Tibial nerve (tissue), 4 donors: ENCODE measurements around the gene TCP11L2. TPM values are rescaled to one million over a fixed set of nuclear protein-coding genes. Genes with fewer than 3 reads are reported as not detected.
A peak's percentile ranks its signal among the peaks of the same experiment; 100 is the strongest.

Source experiments
- DNase-seq, 2 donors: peaks; one replicate each; pipeline ENCODE4 v3.0.0-alpha.2; 2019; ENCODE audit warnings: low spot score in 2 of 2
- H3K27ac ChIP-seq, 4 donors: fragments of 200-600 bp; sonication (generic) in 3 of 4; one replicate each; pipeline ENCODE4 v1.5.1; 2017 to 2019; ENCODE audit warnings: mild to moderate bottlenecking in 1 of 4
- H3K27me3 ChIP-seq, 2 donors: fragments of 200-600 bp; sonication (generic) in 1 of 2; one replicate each; pipeline versions ENCODE4 v1.5.1 to v1.6.0; 2017 to 2019
- H3K36me3 ChIP-seq, 3 donors: fragments of 200-600 bp; sonication (generic); one replicate each; pipeline ENCODE4 v1.5.1; 2018 to 2019
- H3K4me1 ChIP-seq, 4 donors: fragments of 200-600 bp; sonication (generic) in 3 of 4; one replicate each; pipeline ENCODE4 v1.5.1; 2017 to 2019
- H3K4me3 ChIP-seq, 4 donors: fragments of 200-600 bp; sonication (generic) in 3 of 4; one replicate each; pipeline ENCODE4 v1.5.1; 2017 to 2019; ENCODE audit warnings: mild to moderate bottlenecking in 1 of 4, moderate library complexity in 1 of 4
- H3K9me3 ChIP-seq, 4 donors: fragments of 200-600 bp; sonication (generic) in 3 of 4; one replicate each; pipeline ENCODE4 v1.5.1; 2017 to 2019
- EP300 ChIP-seq, 2 donors: sonication (generic); formaldehyde crosslinking; IDR thresholded peaks; one replicate each; pipeline ENCODE4 v1.6.1; 2017; ENCODE audit warnings: antibody characterized with exemption in 2 of 2, mild to moderate bottlenecking in 1 of 2
- POLR2A ChIP-seq, 2 donors: fragments of 450-650 bp; IDR thresholded peaks; one replicate each; pipeline ENCODE4 v1.6.1; 2017; ENCODE audit warnings: antibody characterized with exemption in 2 of 2, mild to moderate bottlenecking in 2 of 2, moderate library complexity in 2 of 2
- WGBS, 2 donors: methylation state at CpG; one replicate each; pipeline ENCODE4 v1.1.5; 2018; 5-methylcytosine and 5-hydroxymethylcytosine counted together
- total RNA-seq, 4 donors: library from RNA; depleted of rRNA; stranded (reverse); fragments of >200 nt; gene quantifications; one replicate each; pipeline ENCODE4 v1.1.0, GENCODE V29; 2016
- TF ChIP-seq, protein P1 (sequence below), 5 experiments: fragments of 200-600 bp in 3 of 5; fragments of 450-650 bp in 2 of 5; sonication (generic) in 3 of 5; IDR thresholded peaks; one replicate each; pipeline ENCODE4 v1.5.1; 2016 to 2019; ENCODE audit warnings: antibody characterized with exemption in 5 of 5, mild to moderate bottlenecking in 3 of 5, moderate library complexity in 2 of 5

TCP11L2 gene
- total RNA-seq, 4 donors from 2014 or later: 21.6 to 34.9 (median 29.8) TPM

DNA sequence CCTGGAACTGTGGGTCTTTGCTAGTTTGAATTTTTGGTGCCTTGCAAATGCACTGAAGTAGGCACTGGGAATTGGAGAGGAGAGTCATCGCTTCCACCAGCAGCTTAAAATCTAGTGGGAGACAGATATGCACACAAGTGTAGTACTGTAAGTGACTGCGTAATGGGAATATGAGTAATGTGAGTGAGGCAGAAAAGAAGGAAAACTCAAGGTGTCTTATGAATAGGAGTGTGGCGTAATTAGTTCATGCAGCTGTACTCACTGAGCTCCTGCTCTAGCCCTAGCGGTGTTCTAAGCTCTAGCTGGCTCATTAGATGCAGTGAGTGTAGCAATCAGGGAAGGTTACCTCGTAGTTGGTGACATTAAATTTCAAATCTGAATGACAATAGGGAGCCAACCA is 2.8 kb downstream of the TCP11L2 start:
- no peak for TF ChIP-seq POLR2A (IDR thresholded peaks at IDR 0.05)
- TF ChIP-seq EP300 (IDR thresholded peaks at IDR 0.05): no peak
- TF ChIP-seq, protein P1, sequence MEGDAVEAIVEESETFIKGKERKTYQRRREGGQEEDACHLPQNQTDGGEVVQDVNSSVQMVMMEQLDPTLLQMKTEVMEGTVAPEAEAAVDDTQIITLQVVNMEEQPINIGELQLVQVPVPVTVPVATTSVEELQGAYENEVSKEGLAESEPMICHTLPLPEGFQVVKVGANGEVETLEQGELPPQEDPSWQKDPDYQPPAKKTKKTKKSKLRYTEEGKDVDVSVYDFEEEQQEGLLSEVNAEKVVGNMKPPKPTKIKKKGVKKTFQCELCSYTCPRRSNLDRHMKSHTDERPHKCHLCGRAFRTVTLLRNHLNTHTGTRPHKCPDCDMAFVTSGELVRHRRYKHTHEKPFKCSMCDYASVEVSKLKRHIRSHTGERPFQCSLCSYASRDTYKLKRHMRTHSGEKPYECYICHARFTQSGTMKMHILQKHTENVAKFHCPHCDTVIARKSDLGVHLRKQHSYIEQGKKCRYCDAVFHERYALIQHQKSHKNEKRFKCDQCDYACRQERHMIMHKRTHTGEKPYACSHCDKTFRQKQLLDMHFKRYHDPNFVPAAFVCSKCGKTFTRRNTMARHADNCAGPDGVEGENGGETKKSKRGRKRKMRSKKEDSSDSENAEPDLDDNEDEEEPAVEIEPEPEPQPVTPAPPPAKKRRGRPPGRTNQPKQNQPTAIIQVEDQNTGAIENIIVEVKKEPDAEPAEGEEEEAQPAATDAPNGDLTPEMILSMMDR (IDR thresholded peaks at IDR 0.05): no peak
- no peaks in the 10 kb centered on the region for H3K27me3 ChIP-seq
- H3K4me3 ChIP-seq: no peak overlapping the region
- no peak overlapping the region for H3K27ac ChIP-seq
- no peaks in the 10 kb centered on the region for H3K9me3 ChIP-seq
- no peak for DNase-seq
- WGBS, 2 donors: 80 to 81% methylated on average over 5 of the region's 5 CpGs
- peaks cover 0 to 85% (median 38%) of the 10 kb centered on the region in 4 donors for H3K4me1 ChIP-seq
- no peaks in the 10 kb centered on the region for H3K36me3 ChIP-seq

DNA sequence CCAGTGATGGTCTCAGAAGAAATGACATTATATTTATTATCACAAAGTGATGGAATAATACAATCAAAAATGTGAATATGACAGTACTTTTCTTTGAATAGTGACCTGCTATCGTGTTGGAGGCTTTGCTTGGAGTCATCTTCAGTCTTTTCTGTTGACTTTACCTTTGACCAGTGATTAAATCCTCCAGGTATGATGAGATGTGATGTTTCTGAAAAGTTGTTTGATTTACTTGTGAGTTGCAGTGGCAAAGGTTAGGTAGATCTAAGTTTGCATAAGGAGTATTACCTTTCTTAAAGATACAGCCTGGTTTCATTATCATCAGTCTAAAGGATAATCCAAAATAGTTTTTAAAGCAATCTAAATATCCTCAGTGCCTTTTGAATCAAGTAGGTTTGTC is 4.6 kb downstream of the TCP11L2 start:
- no peaks in the 10 kb centered on the region for H3K27me3 ChIP-seq
- no peak for TF ChIP-seq EP300 (IDR thresholded peaks at IDR 0.05)
- TF ChIP-seq, protein P1 (IDR thresholded peaks at IDR 0.05): no peak
- TF ChIP-seq POLR2A (IDR thresholded peaks at IDR 0.05): no peak
- H3K4me1 ChIP-seq: peaks cover 0 to 86% (median 33%) of the 10 kb centered on the region in 4 donors
- H3K9me3 ChIP-seq: no peaks in the 10 kb centered on the region
- no peak overlapping the region for H3K4me3 ChIP-seq
- 83 to 87% methylated on average over 1 of the region's 1 CpG for WGBS, 2 donors
- DNase-seq: no peak
- no peak overlapping the region for H3K27ac ChIP-seq
- H3K36me3 ChIP-seq: peaks cover 0 to 6% (median 0%) of the 10 kb centered on the region in 3 donors

- peaks cover 0 to 86% (median 33%) of the 10 kb centered on the region in 4 donors for H3K4me1 ChIP-seq
- WGBS, 2 donors: 63 to 64% methylated on average over 1 of the region's 1 CpG
- H3K4me3 ChIP-seq: no peak overlapping the region
- no peak for DNase-seq
- H3K36me3 ChIP-seq: peaks cover 0 to 13% (median 0%) of the 10 kb centered on the region in 3 donors
- no peaks in the 10 kb centered on the region for H3K9me3 ChIP-seq
- H3K27me3 ChIP-seq: no peaks in the 10 kb centered on the region
- TF ChIP-seq, protein P1 (IDR thresholded peaks at IDR 0.05): no peak
- TF ChIP-seq EP300 (IDR thresholded peaks at IDR 0.05): no peak
- no peak for TF ChIP-seq POLR2A (IDR thresholded peaks at IDR 0.05)
- no peak overlapping the region for H3K27ac ChIP-seq
Observed at GRCh38 chr12:106308121-106308520, 5.6 kb downstream of the TCP11L2 start.

DNA sequence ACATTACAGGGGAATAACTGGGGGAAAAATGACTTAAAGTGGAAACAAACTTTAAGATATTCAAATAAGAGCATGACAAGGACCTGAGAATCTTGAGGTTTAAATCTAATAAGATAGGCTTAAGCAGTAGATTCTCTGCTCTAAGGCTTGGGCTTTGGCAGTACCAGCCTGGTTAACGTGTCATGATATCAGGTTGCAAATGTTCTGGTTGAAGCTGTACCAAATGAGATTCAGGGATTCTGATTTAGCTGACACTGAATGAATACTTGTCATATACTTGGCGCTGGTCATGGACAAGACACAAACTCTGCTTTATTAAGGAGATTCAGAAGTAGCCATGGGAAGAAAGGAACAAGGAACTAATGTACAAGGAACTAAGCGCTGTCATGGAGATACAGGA is 6.1 kb downstream of the TCP11L2 start:
- 86% methylated on average over 3 of the region's 3 CpGs for WGBS, 2 donors
- no peaks in the 10 kb centered on the region for H3K9me3 ChIP-seq
- no peak for DNase-seq
- H3K4me1 ChIP-seq: peaks cover 0 to 83% (median 31%) of the 10 kb centered on the region in 4 donors
- no peak for TF ChIP-seq EP300 (IDR thresholded peaks at IDR 0.05)
- no peak for TF ChIP-seq POLR2A (IDR thresholded peaks at IDR 0.05)
- TF ChIP-seq, protein P1 (IDR thresholded peaks at IDR 0.05): no peak
- H3K27ac ChIP-seq: no peak overlapping the region
- no peaks in the 10 kb centered on the region for H3K27me3 ChIP-seq
- H3K36me3 ChIP-seq: peaks cover 0 to 13% (median 0%) of the 10 kb centered on the region in 3 donors
- H3K4me3 ChIP-seq: no peak overlapping the region

DNA sequence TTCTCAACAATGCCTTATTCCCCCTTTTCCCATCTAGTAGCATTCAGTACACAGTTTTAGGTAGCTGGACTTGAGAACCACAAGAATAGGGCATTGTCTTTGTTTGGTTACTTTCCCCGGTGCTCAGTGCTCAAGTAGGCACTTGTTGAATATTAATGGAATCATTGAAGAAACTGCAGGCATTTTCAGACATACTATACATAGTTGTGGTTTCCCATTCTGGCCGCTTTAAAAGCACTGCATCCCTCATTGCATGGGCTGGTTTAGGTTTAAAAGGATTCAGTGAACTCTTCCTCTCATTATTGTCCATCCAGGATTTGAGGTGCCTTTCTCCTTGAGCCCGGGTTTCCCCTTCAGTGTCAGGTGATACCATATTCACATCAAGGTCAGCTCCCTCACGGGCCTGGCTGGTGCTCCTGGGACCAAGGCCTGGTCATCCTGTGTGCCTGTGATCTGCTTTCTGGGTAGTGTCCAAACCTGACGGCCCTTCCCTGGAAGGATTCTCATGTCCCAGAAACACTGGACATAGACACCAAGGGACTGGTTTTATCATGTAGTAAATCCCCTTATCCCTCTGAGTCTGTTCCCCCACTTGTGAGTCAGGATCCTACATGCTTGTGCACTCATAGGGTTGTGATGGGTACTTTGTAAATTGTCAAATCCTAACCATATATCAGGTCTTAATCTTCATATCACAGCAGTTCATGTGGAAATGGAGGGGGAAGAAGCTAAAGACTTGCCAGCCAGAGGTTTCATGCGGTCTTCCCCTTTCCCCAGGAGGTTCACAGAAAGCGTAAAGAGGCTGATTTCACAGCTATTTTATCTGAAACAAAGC is 7.4 kb downstream of the TCP11L2 start:
- Histone ChIP-seq H3K4me1 (peaks cover 0 to 70% (median 19%) of the 10 kb centered on the region in 4 donors), H3K27ac (peak overlapping the region in 1 of 4 donors; percentile 0), H3K9me3 (no peaks in the 10 kb centered on the region), H3K36me3 (peaks cover 0 to 25% (median 2%) of the 10 kb centered on the region in 3 donors), H3K27me3 (no peaks in the 10 kb centered on the region), H3K4me3 (no peak overlapping the region)
- no peak for DNase-seq
- WGBS, 2 donors: 49 to 58% methylated on average over 7 of the region's 7 CpGs
- TF ChIP-seq, protein P1 (IDR thresholded peaks at IDR 0.05): no peak
- TF ChIP-seq POLR2A (IDR thresholded peaks at IDR 0.05): no peak
- no peak for TF ChIP-seq EP300 (IDR thresholded peaks at IDR 0.05)
